Sigmoid colon (tissue), 3 donors: ENCODE data around the gene PPP1R27.

Experiments
- CTCF ChIP-seq, 4 experiments: fragments of 450-650 bp in 3 of 4; fragments of 200-600 bp in 1 of 4; IDR thresholded peaks; one replicate each; pipeline ENCODE4 v1.5.1; 2016 to 2019; ENCODE audit warnings: antibody characterized with exemption in 4 of 4, mild to moderate bottlenecking in 3 of 4, moderate library complexity in 2 of 4
- POLR2A ChIP-seq, 2 donors: fragments of 450-650 bp; IDR thresholded peaks; one replicate each; pipeline ENCODE4 v1.6.1; 2016; ENCODE audit warnings: antibody characterized with exemption in 2 of 2, mild to moderate bottlenecking in 2 of 2, moderate library complexity in 2 of 2

- TF ChIP-seq POLR2A (IDR thresholded peaks at IDR 0.05) (no peak), CTCF (IDR thresholded peaks at IDR 0.05) (no peak)
These were observed at the start of gene PPP1R27 for GRCh38 chr17:81834831-81835267.
